Mesodermal cell (in vitro differentiated cells): Measurements from ENCODE around the gene PPP1R9A.

ENCODE experiments used
- H3K27ac ChIP-seq: 2 replicates; pipeline ENCODE4 v1.7.0; 2013; ENCODE audit warnings: mild to moderate bottlenecking, low read depth, low read length, moderate library complexity; ENCODE audit not compliant: severe bottlenecking
- H3K36me3 ChIP-seq: 2 replicates; pipeline ENCODE4 v1.7.1; 2013; ENCODE audit warnings: mild to moderate bottlenecking, low read length, moderate library complexity; ENCODE audit not compliant: control insufficient read depth, insufficient read depth
- H3K4me1 ChIP-seq: one replicate; pipeline ENCODE4 v1.7.1; 2013; ENCODE audit warnings: mild to moderate bottlenecking, low read length; ENCODE audit not compliant: insufficient read depth, control insufficient read depth, poor library complexity, severe bottlenecking
- H3K4me3 ChIP-seq: 2 replicates; pipeline ENCODE4 v1.7.0; 2013; ENCODE audit warnings: low read length, control low read depth, mild to moderate bottlenecking; ENCODE audit not compliant: insufficient read depth, poor library complexity, severe bottlenecking; ENCODE audit errors: extremely low read depth
- H3K9me3 ChIP-seq: 2 replicates; pipeline ENCODE4 v1.7.1; 2013; ENCODE audit warnings: mild to moderate bottlenecking, low read length, moderate library complexity; ENCODE audit not compliant: control insufficient read depth
- WGBS, 2 experiments: methylation state at CpG; one replicate each; pipeline ENCODE4 v1.1.5; 2013; ENCODE audit warnings: missing lambda C conversion rate in 2 of 2; ENCODE audit not compliant: insufficient coverage in 2 of 2; 5-methylcytosine and 5-hydroxymethylcytosine counted together

The PPP1R9A gene

GRCh38 chr7:95318501-95319100 is 411.2 kb downstream of the PPP1R9A start:
- no peak overlapping the region for H3K27ac ChIP-seq
- WGBS, 2 experiments, result 80 to 100% methylated on average over 1 of the region's 8 CpGs

GRCh38 chr7:95319570-95319969 is 412.2 kb downstream of the PPP1R9A start:
- H3K9me3 ChIP-seq, result no peaks in the 10 kb centered on the region
- H3K36me3 ChIP-seq, result no peaks in the 10 kb centered on the region
- H3K4me1 ChIP-seq, result no peaks in the 10 kb centered on the region
- H3K4me3 ChIP-seq, result no peak overlapping the region
- WGBS, 2 experiments, result no CpG with 5 or more reads among the region's 1 CpG
- H3K27ac ChIP-seq, result no peak overlapping the region

More at GRCh38 chr7:95318501-95319100, 411.2 kb downstream of the PPP1R9A start:
- Histone ChIP-seq H3K36me3 (no peaks in the 10 kb centered on the region), H3K4me1 (no peaks in the 10 kb centered on the region), H3K4me3 (no peak overlapping the region), H3K9me3 (no peaks in the 10 kb centered on the region)

- 86 to 100% methylated on average over 1 of the region's 1 CpG for WGBS, 2 experiments
- H3K27ac ChIP-seq, result no peak overlapping the region
- no peak overlapping the region for H3K4me3 ChIP-seq
- no peaks in the 10 kb centered on the region for H3K4me1 ChIP-seq
- H3K9me3 ChIP-seq, result no peaks in the 10 kb centered on the region
- no peaks in the 10 kb centered on the region for H3K36me3 ChIP-seq
Observed at GRCh38 chr7:95320651-95321050, 413.3 kb downstream of the PPP1R9A start.

- no peak overlapping the region for H3K4me3 ChIP-seq
- no peaks in the 10 kb centered on the region for H3K9me3 ChIP-seq
- WGBS, 2 experiments, result no CpG with 5 or more reads among the region's 1 CpG
- no peak overlapping the region for H3K27ac ChIP-seq
- H3K4me1 ChIP-seq, result no peaks in the 10 kb centered on the region
- H3K36me3 ChIP-seq, result no peaks in the 10 kb centered on the region
Observed at GRCh38 chr7:95321720-95322119, 414.3 kb downstream of the PPP1R9A start.

- H3K4me1 ChIP-seq, result no peaks in the 10 kb centered on the region
- H3K27ac ChIP-seq, result no peak overlapping the region
- H3K9me3 ChIP-seq, result no peaks in the 10 kb centered on the region
- no peaks in the 10 kb centered on the region for H3K36me3 ChIP-seq
- no peak overlapping the region for H3K4me3 ChIP-seq
- 76 to 88% methylated on average over 6 to 7 of the region's 8 CpGs for WGBS, 2 experiments
Observed at GRCh38 chr7:95322396-95322795, 415.0 kb downstream of the PPP1R9A start.

- no peak overlapping the region for H3K4me3 ChIP-seq
- no peak overlapping the region for H3K27ac ChIP-seq
- WGBS, 2 experiments, result 75 to 100% methylated on average over 1 to 2 of the region's 2 CpGs
- no peaks in the 10 kb centered on the region for H3K36me3 ChIP-seq
- no peaks in the 10 kb centered on the region for H3K9me3 ChIP-seq
- H3K4me1 ChIP-seq, result no peaks in the 10 kb centered on the region
Observed at GRCh38 chr7:95322854-95323253, 415.5 kb downstream of the PPP1R9A start.

- WGBS, 2 experiments, result 87 to 88% methylated on average over 5 to 7 of the region's 9 CpGs
- H3K9me3 ChIP-seq, result no peaks in the 10 kb centered on the region
- no peaks in the 10 kb centered on the region for H3K4me1 ChIP-seq
- H3K36me3 ChIP-seq, result no peaks in the 10 kb centered on the region
- no peak overlapping the region for H3K4me3 ChIP-seq
- H3K27ac ChIP-seq, result no peak overlapping the region
Observed at GRCh38 chr7:95323410-95324129, 416.2 kb downstream of the PPP1R9A start.

- Histone ChIP-seq H3K4me1 (no peaks in the 10 kb centered on the region), H3K36me3 (no peaks in the 10 kb centered on the region), H3K9me3 (no peaks in the 10 kb centered on the region), H3K27ac (no peak within 1 kb of the TSS), H3K4me3 (no peak within 1 kb of the TSS)
- WGBS, 2 experiments, result 73 to 80% methylated on average over 12 to 16 of the region's 20 CpGs
Observed at GRCh38 chr7:95324431-95324830, 417.0 kb downstream of the PPP1R9A start, which contains the start of gene PON1. TSS of gene PON1 (minus strand) at chr7:95324532. CDS start at chr7:95324475, 57 bp downstream.

- no peak overlapping the region for H3K27ac ChIP-seq
- no peaks in the 10 kb centered on the region for H3K36me3 ChIP-seq
- no peak overlapping the region for H3K4me3 ChIP-seq
- no peaks in the 10 kb centered on the region for H3K9me3 ChIP-seq
- WGBS, 2 experiments, result 85 to 88% methylated on average over 3 of the region's 3 CpGs
- H3K4me1 ChIP-seq, result no peaks in the 10 kb centered on the region
Observed at GRCh38 chr7:95327356-95327755, 420.0 kb downstream of the PPP1R9A start.

GRCh38 chr7:95330204-95330960 is 423.0 kb downstream of the PPP1R9A start:
- H3K27ac ChIP-seq, result no peak overlapping the region
- no peaks in the 10 kb centered on the region for H3K36me3 ChIP-seq
- no peaks in the 10 kb centered on the region for H3K9me3 ChIP-seq
- WGBS, 2 experiments, result 88% methylated on average over 1 of the region's 4 CpGs; no CpG with 5 or more reads in 1 of the 2 experiments
- no peaks in the 10 kb centered on the region for H3K4me1 ChIP-seq
- no peak overlapping the region for H3K4me3 ChIP-seq
